HG03135 (cell line): ENCODE results near the gene RAPH1.

Experiments
- ATAC-seq: cut with Tn5 transposase; IDR thresholded peaks from one replicate; pipeline ENCODE4 v1.9.1; 2021; ENCODE audit warnings: mild to moderate bottlenecking, moderate library complexity; ENCODE audit not compliant: unreplicated experiment

The RAPH1 gene

GRCh38 chr2:203366639-203367466 lies 168.2 kb downstream of the RAPH1 start:
- ATAC-seq = no peak

GRCh38 chr2:203361922-203362321 lies 173.2 kb downstream of the RAPH1 start:
- no peak for ATAC-seq

- ATAC-seq = no peak
These were observed 173.6 kb downstream of the RAPH1 start for GRCh38 chr2:203361495-203361894.

GRCh38 chr2:203360833-203361430 lies 174.2 kb downstream of the RAPH1 start:
- ATAC-seq = peak; percentile 54

- ATAC-seq = no peak
These were observed 175.7 kb downstream of the RAPH1 start for GRCh38 chr2:203359450-203359849.

GRCh38 chr2:203354966-203355365 lies 180.1 kb downstream of the RAPH1 start:
- ATAC-seq = no peak

- no peak for ATAC-seq
These were observed 182.4 kb downstream of the RAPH1 start for GRCh38 chr2:203352604-203353255.

- no peak for ATAC-seq
These were observed 187.7 kb downstream of the RAPH1 start for GRCh38 chr2:203347375-203347774.

- ATAC-seq = no peak
These were observed 188.5 kb downstream of the RAPH1 start for GRCh38 chr2:203346612-203347011.

GRCh38 chr2:203344667-203345066 lies 190.4 kb downstream of the RAPH1 start:
- no peak for ATAC-seq
